Left kidney (tissue), 2 donors: ENCODE measurements around the gene DTNB. TPM values are rescaled to one million over a fixed set of nuclear protein-coding genes. Genes with fewer than 3 reads are reported as not detected.

Source experiments
- DNase-seq: peaks from one replicate; pipeline ENCODE4 v3.0.0-alpha.2; 2013
- polyA plus RNA-seq: library from polyadenylated mRNA; unstranded; fragments of 120-200 nt; gene quantifications from one replicate; pipeline ENCODE4 v1.2.1, GENCODE V29; 2013; ENCODE audit not compliant: insufficient read length

DTNB gene
- polyA plus RNA-seq, 1 donor = 18.5 TPM

GRCh38 chr2:25387876-25388449, 285.4 kb downstream of the DTNB start:
- DNase-seq = no peak

DNA sequence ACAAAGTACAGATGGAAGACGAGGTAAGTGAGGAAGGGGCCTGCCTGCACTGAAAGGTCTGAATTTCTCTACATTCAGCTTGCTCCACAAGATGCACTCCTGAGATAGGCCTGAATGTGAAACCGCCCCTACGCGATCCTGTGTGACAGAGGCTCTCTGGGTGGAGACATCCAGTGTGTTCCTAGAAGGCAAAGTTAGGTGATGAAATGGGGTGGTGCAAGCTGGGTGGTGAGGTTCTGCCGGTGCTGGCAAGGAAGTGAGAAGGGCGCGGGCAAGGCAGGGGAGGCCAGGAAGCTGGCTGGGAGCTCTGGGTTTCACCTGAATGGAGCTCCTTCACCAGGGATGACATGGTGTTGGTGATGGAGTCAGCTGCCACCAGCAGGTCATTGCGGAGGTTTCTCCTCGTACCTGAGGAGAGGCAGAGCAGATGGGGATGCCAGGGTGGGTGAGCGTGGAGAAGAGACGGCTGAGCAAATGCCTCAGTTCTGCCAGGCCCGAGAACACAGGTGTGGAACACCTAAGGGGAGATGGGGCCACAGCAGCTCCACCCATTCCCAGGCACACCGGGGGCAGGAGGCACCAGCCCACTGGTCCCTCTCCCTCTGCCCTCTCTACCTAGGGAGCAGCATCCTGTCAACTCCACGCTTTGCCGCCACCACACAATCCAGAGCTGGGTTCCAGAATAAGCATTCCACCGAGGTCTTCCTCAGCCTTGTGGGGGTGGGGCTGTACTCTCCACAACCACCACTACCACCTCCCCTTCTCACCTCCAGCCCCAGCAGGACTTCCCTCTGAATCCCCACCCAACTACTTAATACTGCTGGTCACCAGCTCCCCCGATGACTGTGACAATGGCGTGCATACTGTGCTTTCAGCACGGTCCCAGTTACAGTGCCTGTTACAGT, 286.2 kb downstream of the DTNB start:
- no peak for DNase-seq

DNA sequence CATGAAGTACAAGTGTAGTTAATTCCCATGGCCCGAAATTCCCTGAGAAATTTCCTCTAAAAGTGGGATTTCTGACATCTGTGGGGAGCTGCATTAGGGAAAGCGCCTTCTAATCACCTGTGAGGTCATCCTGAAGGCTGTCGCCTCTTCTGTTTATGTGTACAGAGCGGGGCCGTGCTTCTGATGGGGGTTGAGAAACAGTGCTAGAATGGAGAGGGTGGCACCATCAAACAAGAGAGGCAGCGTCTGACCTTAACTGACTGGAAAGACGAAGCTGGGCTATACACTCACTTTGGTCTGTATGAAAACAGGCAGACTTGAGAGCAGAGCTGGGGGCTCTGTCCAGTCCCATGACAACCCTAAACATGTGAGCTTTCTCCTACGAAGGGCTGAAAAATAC, 287.5 kb downstream of the DTNB start:
- DNase-seq = no peak

DNA sequence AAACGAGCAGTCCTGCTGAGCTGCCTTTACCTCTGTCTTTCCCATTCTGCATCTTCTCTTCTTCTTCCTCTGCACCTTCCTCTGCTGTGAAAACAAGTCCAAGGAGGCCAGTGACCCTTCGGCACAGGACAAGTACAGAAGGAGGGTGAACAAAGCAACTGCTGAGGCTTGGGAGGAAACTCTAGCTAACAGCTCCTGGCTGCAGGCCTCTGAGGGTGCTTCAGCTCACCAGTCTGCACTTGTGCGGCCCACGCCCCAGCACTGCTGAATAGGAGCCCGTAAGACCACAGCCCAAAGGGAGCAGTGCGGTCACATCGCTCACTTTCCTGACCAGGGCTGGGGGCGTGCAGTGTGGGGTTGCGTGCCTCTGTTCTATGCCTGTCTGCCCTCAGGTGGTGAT, 289.6 kb downstream of the DTNB start:
- DNase-seq = no peak

DNA sequence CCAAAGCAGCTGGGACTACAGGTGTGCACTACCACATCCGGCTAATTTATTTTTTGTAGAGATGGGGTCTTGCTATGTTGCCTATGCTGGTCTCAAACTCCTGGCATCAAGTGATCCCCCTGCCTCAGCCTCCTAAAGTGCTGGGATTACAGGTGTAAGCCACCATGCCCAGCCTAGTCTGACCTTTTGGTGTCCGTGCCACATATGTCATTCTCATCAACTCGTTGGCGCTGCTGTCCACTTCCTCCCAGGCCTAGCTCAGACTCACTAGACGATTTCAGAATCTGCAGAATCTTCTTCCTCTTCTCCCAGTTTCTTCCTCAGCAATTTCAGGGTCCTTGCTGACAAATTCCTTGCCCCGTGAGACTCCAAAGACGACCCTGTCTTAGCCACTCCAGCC, 291.9 kb downstream of the DTNB start:
- no peak for DNase-seq

- no peak for DNase-seq
These were observed 292.6 kb downstream of the DTNB start for GRCh38 chr2:25380586-25381375.

DNA sequence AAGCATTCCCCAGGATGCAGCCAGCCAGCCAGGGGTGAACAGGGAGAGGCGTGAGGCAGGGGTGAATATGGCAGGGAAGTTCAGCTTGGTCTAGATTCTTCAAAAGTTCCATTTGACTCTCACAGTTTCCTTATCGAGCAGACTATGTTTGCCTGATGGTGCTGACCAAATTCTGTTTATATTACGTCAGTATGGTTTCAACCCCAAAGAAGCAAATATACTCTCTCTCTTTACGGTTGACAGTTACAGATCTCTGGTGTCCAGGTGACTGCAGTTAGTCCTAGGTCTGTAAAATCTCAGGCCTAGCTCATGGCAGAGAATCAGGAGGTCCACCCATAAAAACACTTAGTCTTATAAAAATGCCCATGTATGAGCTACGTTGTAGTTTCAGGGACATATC, 293.4 kb downstream of the DTNB start:
- no peak for DNase-seq

DNA sequence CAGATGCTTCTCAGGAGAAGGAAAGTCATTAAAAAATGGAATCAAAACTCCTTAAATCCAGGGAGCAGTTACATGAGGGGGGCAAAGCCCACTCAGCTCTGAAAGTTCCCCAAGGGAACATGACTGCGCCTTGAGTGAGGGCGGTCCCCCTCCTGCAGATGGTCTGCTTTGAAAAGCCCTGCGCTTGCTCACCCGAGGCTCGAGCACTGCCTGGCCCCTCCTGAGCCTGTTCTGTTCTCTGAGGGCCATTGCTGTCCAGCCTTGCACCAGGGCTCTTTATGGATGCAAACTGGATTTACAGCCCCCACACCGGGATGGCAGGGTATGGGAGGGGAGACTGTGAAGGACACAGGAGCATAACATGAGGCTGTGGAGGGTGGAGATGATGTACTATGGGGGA, 293.8 kb downstream of the DTNB start:
- no peak for DNase-seq

GRCh38 chr2:25378731-25379490, 294.5 kb downstream of the DTNB start:
- DNase-seq = no peak

- DNase-seq = no peak
These were observed 295.5 kb downstream of the DTNB start for GRCh38 chr2:25377822-25378421.

DNA sequence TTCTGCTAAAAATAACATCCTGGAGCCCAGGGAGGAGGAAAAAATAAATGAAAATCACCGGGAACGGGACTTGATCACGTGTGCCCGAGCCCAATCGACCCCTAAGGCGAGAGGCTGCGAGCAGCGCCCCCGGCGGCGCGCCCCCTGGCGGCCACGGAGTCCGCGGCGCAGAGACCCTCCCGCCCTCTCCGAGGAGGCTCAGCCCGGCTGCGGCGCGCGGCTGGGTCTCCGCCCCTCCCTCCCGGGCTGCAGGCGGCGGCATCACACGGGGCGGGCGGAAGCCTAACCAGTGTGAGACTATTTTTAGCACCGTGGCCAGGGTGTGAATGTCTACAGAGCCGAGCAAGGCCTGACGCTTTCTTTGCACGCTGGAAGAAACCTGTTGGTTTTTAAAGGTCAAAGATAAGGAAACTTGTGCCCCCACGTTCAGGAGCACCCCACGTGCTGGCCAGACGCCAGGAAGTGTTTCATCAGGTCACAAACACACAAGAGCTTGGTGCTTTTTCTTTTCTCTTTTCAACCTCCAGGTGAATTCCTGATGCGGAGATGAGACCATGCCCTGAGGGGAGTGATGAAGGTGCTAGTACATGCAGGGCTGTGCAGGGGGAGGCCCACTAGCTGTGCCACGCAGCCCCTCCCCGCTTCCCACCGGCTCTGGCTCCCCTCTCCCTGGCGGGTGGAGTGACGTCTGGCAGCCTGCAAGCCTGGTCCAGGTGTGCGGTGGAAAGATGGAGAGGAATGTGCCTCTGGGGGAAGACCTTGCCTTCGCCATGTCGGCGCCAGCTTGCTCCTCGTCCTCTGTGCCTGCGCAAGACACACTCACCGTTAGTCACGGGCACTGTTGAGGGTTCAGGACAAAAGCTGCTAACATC, 296.4 kb downstream of the DTNB start:
- DNase-seq = peak; percentile 87

GRCh38 chr2:25375989-25376545, 297.3 kb downstream of the DTNB start:
- DNase-seq = no peak

- DNase-seq = no peak
These were observed 297.9 kb downstream of the DTNB start for GRCh38 chr2:25375371-25375988.

DNA sequence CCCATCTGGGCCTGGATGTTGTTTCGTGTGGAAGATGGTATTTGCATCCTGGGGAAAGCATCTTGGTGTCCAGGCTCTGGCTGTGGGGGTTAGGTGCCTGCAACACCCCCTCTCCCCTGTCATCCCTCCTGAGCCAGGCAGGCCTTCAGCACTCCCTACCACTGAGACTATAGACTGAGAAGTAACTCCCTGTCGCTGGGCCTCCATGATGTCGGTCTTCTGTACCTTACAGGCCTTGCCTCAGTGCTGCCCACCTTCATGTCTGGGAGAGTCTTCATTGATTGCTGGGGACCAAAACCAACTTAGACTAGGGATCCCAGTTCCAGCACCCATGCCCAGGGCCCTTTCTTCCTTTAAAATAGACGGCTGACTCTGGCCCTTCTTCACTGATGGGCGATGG, 298.6 kb downstream of the DTNB start:
- DNase-seq = no peak

DNA sequence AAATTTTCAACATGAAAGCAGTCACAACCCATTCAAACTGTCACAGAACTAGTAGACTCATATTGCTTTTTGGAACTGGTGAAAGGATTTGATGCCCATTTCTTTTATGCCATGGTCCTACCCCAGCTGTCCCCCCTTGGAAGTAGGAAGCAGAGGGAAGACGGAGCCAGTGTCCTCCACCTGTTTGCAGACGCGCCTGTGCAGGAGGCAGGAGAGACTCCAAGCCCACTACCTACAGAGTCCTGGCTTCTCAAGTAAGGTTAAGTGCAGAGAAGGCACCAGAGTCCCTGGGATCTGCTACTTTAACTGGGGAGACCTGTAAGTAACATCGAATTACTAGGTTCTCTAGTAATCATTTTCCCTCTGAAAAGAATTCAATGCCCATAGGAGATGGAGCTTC, 299.0 kb downstream of the DTNB start:
- no peak for DNase-seq

DNA sequence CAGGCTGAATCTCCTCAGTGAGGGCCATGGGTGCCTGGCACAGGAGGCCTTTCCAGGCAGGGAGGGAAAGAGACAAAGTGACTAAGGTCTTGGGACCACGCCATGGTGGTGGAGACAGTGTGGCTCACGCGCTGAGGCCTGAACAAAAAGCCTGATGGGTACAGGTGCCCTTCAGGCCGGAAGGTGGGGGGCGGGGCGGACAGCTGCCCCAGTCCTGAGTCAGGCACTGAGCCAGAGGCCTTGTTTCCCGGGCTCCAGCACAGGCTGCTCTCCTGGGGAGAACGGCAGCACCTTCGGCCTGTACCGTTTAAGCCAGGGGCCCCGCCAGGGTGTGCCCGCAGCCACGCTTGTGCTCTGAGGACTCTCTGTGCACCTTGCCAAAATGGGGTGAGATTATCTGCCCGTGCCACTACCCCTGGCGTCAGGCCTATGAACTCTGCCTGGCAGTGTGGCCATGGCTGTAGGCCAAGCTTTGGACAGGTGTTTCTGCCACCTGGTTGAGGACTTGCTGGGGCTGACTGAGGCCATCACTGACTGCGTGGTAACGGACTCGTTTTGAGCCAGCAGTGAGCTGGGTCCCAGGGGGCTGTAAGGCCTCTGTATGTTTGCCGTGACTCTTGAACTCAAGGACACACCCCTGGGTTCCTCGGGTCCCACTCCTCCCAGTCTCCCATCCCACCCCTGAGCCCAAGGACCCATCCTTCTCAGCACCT, 300.0 kb downstream of the DTNB start:
- DNase-seq = no peak

GRCh38 chr2:25372405-25373268, 300.7 kb downstream of the DTNB start:
- no peak for DNase-seq
